Measurements from ENCODE around the gene PHF13.

Gene PHF13

DNA sequence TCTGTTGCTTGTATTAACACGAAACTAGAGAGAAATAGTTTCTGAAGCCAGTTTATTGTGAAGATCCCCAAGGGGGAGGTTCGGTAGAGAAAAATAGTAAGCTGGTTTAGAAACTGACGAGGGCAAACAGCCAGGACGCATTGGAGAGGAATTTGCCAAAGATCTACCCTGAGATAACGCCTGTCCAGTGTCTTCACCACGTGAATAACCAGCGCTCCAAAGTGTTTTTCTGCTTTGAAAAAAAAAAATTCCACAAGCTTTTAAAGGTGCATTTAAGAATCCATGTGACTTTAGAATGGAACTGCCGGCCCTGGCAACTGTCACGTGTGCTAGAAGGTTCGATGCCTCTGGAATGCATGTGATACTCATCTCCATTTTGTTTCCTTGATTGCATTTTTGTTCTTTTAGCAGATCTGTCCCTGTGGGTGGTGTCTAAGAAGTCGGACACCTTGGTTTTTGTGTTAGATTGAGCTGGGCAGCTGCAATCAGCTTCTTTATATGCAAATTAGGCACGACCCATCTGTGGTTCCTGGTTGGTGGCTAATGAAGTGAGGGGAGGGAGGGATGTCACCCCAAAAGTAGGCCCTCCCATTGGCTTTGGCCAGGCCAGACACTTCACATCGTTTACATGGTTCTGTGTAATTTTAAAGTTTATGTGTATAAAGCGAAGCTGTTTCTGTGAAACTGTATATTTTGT is 9.9 kb downstream of the PHF13 start:
- peaks cover 23% of the 10 kb centered on the region for H3K4me1 ChIP-seq (ENCODE audit: control insufficient read depth, insufficient read depth, low read length, poor library complexity, severe bottlenecking)
- no peaks in the 10 kb centered on the region for H3K9me3 ChIP-seq (ENCODE audit: control insufficient read depth, low read length)
- H3K27ac ChIP-seq (ENCODE audit: low read depth, low read length, severe bottlenecking), result peak overlapping the region; percentile 33
- peaks cover 86% of the 10 kb centered on the region for H3K36me3 ChIP-seq (ENCODE audit: control insufficient read depth, insufficient read depth, low read length)
- H3K4me3 ChIP-seq (ENCODE audit: extremely low read depth, insufficient read depth, low read length, poor library complexity, severe bottlenecking), result no peak overlapping the region
- WGBS, 2 experiments (ENCODE audit: insufficient coverage in 2 of 2), result 91 to 92% methylated on average over 12 of the region's 14 CpGs

DNA sequence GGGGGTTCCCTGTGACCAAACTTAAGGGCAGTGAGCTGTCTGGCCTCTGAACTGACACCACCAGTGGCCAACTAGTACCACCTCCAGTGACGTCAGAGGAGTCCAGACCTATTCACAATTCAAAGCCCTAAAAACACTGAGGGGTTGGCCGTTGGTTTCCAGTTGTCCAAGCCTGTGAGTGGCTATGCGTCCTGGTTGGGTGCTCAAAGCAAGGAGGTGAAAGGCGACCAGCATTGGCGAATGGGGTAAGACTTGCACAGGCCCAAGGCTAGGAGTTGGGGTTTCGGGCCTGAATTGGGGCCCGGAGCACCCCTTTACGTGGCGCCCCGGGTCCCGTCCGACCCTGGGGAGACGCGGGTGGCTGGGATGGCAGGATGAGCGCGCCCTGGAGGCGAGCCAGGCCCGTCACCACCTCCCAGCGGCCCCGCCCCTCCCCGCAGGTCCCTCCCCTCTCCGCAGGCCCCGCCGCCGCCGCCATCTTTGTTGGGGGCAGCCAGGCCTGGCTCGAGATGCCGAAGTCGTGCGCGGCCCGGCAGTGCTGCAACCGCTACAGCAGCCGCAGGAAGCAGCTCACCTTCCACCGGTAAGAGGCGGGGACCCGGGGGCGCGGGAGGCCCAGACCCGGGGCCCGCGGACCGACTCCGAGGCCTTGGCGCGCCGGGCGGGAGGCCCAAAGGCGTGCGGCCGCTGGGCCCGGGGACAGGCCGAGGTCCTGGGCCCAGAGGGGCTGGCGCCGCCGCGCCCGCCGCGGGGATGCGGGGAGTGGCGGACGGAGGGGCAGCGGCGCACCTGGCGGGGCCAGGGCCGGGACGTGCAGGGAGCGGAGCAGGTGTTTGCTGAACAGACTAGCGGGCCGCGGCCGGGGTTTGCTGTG is 11.4 kb downstream of the PHF13 start, which contains the start of gene THAP3:
TSS of gene THAP3 (plus strand) at position 159 of the 874 bp plus-strand sequence. CDS start at position 510, 351 bp downstream.
- 2 to 4% methylated on average over 46 to 63 of the region's 73 CpGs for WGBS, 2 experiments (ENCODE audit: insufficient coverage in 2 of 2)
- Histone ChIP-seq H3K36me3 (ENCODE audit: control insufficient read depth, insufficient read depth, low read length) (peaks cover 80% of the 10 kb centered on the region), H3K4me1 (ENCODE audit: control insufficient read depth, insufficient read depth, low read length, poor library complexity, severe bottlenecking) (peaks cover 23% of the 10 kb centered on the region), H3K4me3 (ENCODE audit: extremely low read depth, insufficient read depth, low read length, poor library complexity, severe bottlenecking) (peak within 1 kb of the TSS; percentile 68), H3K9me3 (ENCODE audit: control insufficient read depth, low read length) (no peaks in the 10 kb centered on the region), H3K27ac (ENCODE audit: low read depth, low read length, severe bottlenecking) (peak within 1 kb of the TSS; percentile 79)

DNA sequence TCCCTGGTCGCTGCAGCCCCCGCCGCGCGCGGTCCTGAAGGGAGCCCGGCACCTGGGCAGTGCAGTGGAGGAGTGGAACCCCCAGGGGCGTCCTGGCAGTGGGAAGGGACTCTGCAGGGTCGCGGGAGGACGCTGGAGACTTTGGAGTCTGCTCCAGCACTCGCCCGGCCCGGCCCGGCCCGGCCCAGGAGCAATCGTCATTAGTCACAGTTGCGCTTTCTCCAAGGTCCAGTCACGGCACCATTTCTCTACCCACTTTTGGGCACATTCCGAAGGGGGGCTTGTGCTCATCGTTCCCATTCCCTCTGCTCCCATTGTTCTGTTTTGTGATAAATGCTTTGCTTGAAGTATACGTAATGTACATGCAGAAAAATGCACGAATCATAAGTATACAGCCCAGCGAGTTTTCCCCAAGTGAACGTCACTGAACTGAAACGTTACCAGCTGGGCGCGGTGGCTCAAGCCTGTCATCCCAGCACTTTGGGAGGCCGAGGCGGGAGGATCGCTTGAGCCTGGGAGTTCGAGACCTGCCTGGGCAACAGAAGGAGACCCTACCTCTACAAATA is 12.1 kb downstream of the PHF13 start:
- Histone ChIP-seq H3K27ac (ENCODE audit: low read depth, low read length, severe bottlenecking) (no peak overlapping the region), H3K4me3 (ENCODE audit: extremely low read depth, insufficient read depth, low read length, poor library complexity, severe bottlenecking) (peak overlapping the region; percentile 68), H3K9me3 (ENCODE audit: control insufficient read depth, low read length) (no peaks in the 10 kb centered on the region), H3K36me3 (ENCODE audit: control insufficient read depth, insufficient read depth, low read length) (peaks cover 80% of the 10 kb centered on the region), H3K4me1 (ENCODE audit: control insufficient read depth, insufficient read depth, low read length, poor library complexity, severe bottlenecking) (peaks cover 23% of the 10 kb centered on the region)
- WGBS, 2 experiments (ENCODE audit: insufficient coverage in 2 of 2), result 16 to 18% methylated on average over 26 to 28 of the region's 32 CpGs

DNA sequence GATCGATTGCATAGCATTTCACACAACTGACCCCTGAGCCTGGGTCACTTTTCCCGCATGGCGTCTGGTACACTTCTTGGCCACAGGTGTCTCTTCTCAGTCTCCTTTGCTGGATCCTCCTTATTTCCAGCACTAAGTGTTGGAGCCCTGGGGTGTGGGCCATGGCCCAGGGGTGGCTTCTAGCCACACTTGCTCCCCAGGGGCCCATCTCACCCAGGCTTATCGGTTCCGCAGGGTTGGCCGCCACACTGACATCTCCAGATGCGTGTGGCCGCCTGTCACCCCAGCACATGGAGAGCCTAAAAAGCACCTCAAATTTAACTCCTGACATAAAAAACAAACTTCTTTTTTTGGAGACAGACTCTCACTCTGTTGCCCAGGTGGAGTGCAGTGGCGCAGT is 13.5 kb downstream of the PHF13 start:
- 94% methylated on average over 8 to 9 of the region's 9 CpGs for WGBS, 2 experiments (ENCODE audit: insufficient coverage in 2 of 2)
- peaks cover 74% of the 10 kb centered on the region for H3K36me3 ChIP-seq (ENCODE audit: control insufficient read depth, insufficient read depth, low read length)
- no peak overlapping the region for H3K27ac ChIP-seq (ENCODE audit: low read depth, low read length, severe bottlenecking)
- no peaks in the 10 kb centered on the region for H3K9me3 ChIP-seq (ENCODE audit: control insufficient read depth, low read length)
- H3K4me3 ChIP-seq (ENCODE audit: extremely low read depth, insufficient read depth, low read length, poor library complexity, severe bottlenecking), result no peak overlapping the region
- H3K4me1 ChIP-seq (ENCODE audit: control insufficient read depth, insufficient read depth, low read length, poor library complexity, severe bottlenecking), result peaks cover 19% of the 10 kb centered on the region

DNA sequence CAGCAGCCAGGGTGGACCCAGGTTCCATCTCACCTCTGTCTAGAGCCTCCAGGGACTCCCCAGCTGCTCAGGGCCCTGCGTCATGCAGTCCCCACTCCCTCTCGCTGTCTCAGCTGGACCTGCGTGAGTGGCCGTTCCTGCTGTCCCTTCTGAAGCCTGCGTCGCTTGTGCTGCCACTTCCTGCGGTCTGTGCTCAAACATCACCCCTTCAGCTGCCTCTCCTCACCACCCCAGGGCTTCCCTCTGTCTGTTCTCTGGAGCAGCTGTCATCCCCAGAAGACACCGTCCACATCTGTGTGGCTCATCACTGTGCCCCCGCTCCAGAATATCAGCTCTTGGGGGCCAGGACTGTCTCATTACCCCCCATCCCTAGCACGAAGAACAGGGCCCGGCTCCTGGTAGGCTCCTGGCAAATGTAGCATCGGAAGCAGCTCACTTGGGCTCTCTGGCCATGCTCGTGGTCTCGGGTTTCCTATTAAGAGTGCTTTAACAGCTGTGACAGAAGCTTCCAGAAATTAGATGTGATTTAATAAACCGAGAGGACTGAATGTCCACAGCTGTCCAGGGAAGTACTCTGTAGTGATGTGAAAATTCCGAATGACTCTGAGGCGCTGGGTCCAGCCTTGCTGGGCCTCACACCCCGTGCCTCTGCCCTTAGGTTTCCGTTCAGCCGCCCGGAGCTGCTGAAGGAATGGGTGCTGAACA is 14.5 kb downstream of the PHF13 start:
- H3K4me3 ChIP-seq (ENCODE audit: extremely low read depth, insufficient read depth, low read length, poor library complexity, severe bottlenecking), result no peak overlapping the region
- H3K4me1 ChIP-seq (ENCODE audit: control insufficient read depth, insufficient read depth, low read length, poor library complexity, severe bottlenecking), result peaks cover 11% of the 10 kb centered on the region
- H3K27ac ChIP-seq (ENCODE audit: low read depth, low read length, severe bottlenecking), result no peak overlapping the region
- no peaks in the 10 kb centered on the region for H3K9me3 ChIP-seq (ENCODE audit: control insufficient read depth, low read length)
- H3K36me3 ChIP-seq (ENCODE audit: control insufficient read depth, insufficient read depth, low read length), result peaks cover 73% of the 10 kb centered on the region
- WGBS, 2 experiments (ENCODE audit: insufficient coverage in 2 of 2), result 93% methylated on average over 17 to 21 of the region's 21 CpGs

DNA sequence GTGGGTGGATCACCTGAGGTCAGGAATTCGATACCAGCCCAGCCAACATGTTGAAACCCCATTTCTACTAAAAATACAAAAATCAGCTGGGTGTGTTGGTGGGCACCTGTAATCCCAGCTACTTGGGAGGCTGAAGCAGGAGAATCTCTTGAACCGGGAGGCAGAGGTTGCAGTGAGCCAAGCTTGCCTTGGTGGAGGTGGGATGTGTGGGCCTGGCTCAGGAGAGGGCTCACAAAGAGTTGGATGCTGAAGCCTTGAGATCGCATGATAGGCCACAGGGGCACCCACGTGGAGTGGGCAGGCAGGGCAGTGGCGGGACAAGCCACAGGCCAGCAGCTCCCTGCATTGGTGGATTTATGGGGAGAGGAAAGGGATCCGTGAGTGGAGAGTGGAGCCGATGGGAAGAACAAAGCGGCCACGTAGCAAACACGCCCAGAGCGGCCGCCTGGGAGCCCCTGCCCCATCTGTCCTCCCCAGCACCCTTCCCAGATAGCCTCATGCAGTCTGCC is 15.5 kb downstream of the PHF13 start:
- Histone ChIP-seq H3K9me3 (ENCODE audit: control insufficient read depth, low read length) (no peaks in the 10 kb centered on the region), H3K4me3 (ENCODE audit: extremely low read depth, insufficient read depth, low read length, poor library complexity, severe bottlenecking) (no peak overlapping the region), H3K36me3 (ENCODE audit: control insufficient read depth, insufficient read depth, low read length) (peaks cover 73% of the 10 kb centered on the region), H3K27ac (ENCODE audit: low read depth, low read length, severe bottlenecking) (no peak overlapping the region), H3K4me1 (ENCODE audit: control insufficient read depth, insufficient read depth, low read length, poor library complexity, severe bottlenecking) (peaks cover 3% of the 10 kb centered on the region)
- WGBS, 2 experiments (ENCODE audit: insufficient coverage in 2 of 2), result 94 to 97% methylated on average over 7 to 10 of the region's 12 CpGs

DNA sequence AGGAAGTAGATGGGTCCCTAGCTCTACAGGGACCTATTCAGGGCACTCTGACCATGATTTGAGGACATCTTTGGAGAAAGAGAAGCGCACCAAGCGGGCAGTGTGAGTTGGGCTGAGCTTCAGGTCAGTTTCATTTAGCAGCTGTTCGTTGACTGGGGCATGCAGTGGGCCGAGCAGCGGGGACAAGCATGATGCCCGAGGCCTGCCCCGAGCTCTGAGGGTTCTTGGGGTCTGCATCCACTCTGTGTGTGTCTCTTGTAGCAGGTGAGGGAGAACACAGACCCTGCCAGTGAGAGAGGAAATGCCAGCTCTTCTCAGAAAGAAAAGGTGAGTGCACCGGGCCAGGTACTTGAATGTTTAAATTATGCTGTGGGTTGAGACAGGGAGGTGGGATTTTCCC is 16.5 kb downstream of the PHF13 start:
- Histone ChIP-seq H3K4me3 (ENCODE audit: extremely low read depth, insufficient read depth, low read length, poor library complexity, severe bottlenecking) (no peak overlapping the region), H3K9me3 (ENCODE audit: control insufficient read depth, low read length) (no peaks in the 10 kb centered on the region), H3K36me3 (ENCODE audit: control insufficient read depth, insufficient read depth, low read length) (peaks cover 75% of the 10 kb centered on the region), H3K27ac (ENCODE audit: low read depth, low read length, severe bottlenecking) (no peak overlapping the region), H3K4me1 (ENCODE audit: control insufficient read depth, insufficient read depth, low read length, poor library complexity, severe bottlenecking) (no peaks in the 10 kb centered on the region)
- 98 to 99% methylated on average over 3 to 7 of the region's 8 CpGs for WGBS, 2 experiments (ENCODE audit: insufficient coverage in 2 of 2)

DNA sequence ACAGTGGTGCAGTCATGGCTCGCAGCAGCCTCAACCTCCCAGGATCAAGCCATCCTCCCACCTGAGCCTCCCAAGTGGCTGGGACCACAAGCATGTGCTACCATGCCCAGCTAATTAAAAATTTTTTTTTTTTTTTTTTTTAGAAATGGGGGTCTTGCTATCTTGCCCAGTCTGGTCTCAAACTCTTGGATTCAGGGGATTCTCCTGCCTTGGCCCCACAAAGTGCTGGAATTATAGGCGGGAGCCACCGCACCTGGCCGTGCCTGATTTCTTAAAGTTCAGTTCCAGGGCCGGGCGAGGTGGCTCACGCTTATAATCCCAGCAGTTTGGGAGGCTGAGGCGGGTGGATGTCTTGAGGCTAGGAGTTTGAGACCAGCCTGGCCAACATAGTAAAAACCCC is 17.5 kb downstream of the PHF13 start:
- WGBS, 2 experiments (ENCODE audit: insufficient coverage in 2 of 2), result 97 to 100% methylated on average over 6 to 7 of the region's 8 CpGs
- Histone ChIP-seq H3K4me3 (ENCODE audit: extremely low read depth, insufficient read depth, low read length, poor library complexity, severe bottlenecking) (no peak overlapping the region), H3K36me3 (ENCODE audit: control insufficient read depth, insufficient read depth, low read length) (peaks cover 86% of the 10 kb centered on the region), H3K9me3 (ENCODE audit: control insufficient read depth, low read length) (no peaks in the 10 kb centered on the region), H3K4me1 (ENCODE audit: control insufficient read depth, insufficient read depth, low read length, poor library complexity, severe bottlenecking) (no peaks in the 10 kb centered on the region), H3K27ac (ENCODE audit: low read depth, low read length, severe bottlenecking) (no peak overlapping the region)

DNA sequence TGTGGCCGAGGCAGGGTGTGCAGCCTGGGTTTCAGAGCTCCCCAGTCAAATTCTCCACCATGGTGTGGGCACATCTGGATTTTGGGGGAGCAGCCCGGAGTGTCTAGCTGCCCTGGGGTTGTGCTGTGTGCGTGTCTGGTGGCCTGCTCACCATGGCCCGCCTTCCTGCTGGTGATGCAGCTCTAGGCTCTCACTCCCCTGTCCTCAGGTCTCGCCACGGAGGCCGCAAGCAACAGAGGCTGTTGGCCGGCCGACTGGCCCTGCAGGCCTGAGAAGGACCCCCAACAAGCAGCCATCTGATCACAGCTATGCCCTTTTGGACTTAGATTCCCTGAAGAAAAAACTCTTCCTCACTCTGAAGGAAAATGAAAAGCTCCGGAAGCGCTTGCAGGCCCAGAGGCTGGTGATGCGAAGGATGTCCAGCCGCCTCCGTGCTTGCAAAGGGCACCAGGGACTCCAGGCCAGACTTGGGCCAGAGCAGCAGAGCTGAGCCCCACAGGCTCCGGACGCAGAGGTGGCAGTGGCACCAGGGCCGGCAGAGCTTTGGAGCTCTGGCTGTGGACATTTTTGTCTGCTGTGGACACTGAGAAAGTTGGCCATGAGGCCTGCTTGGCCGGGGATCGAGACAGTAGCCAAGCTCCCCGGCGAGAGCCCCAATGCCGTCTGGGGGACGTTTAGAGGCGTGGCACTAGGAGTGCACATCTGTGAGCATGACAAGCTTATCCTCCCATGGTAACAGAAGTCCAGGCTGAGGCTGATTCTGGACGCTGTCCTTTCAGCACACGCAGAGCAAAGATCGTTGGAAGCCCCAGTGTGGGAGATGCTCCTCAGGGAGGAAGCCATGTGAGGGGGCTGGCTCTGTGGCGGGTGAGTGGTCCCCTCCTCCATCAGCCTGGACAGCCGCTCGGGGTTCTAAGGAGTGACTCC is 19.3 kb downstream of the PHF13 start:
- Histone ChIP-seq H3K4me3 (ENCODE audit: extremely low read depth, insufficient read depth, low read length, poor library complexity, severe bottlenecking) (no peak overlapping the region), H3K36me3 (ENCODE audit: control insufficient read depth, insufficient read depth, low read length) (peaks cover 86% of the 10 kb centered on the region), H3K27ac (ENCODE audit: low read depth, low read length, severe bottlenecking) (no peak overlapping the region), H3K4me1 (ENCODE audit: control insufficient read depth, insufficient read depth, low read length, poor library complexity, severe bottlenecking) (no peaks in the 10 kb centered on the region), H3K9me3 (ENCODE audit: control insufficient read depth, low read length) (no peaks in the 10 kb centered on the region)
- 97 to 99% methylated on average over 22 to 25 of the region's 30 CpGs for WGBS, 2 experiments (ENCODE audit: insufficient coverage in 2 of 2)
